ENCODE data around the gene DCPS.
A peak's percentile ranks its signal among the peaks of the same experiment; 100 is the strongest.

Gene DCPS

GRCh38 chr11:126387857-126388256, 84.0 kb downstream of the DCPS start:
- DNase-seq (ENCODE audit: low read depth): no peak
- H3K4me3 ChIP-seq (ENCODE audit: low read depth, low read length): no peak overlapping the region
- TF ChIP-seq POLR2A (IDR thresholded peaks at IDR 0.05; ENCODE audit: extremely low read depth, insufficient read length) (no peak), CTCF (IDR thresholded peaks at IDR 0.05; ENCODE audit: low read depth, low read length) (no peak), MAX (IDR thresholded peaks at IDR 0.05; ENCODE audit: low read depth, low read length) (no peak), MYC (IDR thresholded peaks at IDR 0.05; ENCODE audit: low read depth, low read length) (no peak)

GRCh38 chr11:126390272-126390867, 86.5 kb downstream of the DCPS start:
- DNase-seq (ENCODE audit: low read depth): no peak
- TF ChIP-seq CTCF (IDR thresholded peaks at IDR 0.05; ENCODE audit: low read depth, low read length): no peak
- TF ChIP-seq MYC (IDR thresholded peaks at IDR 0.05; ENCODE audit: low read depth, low read length): no peak
- TF ChIP-seq POLR2A (IDR thresholded peaks at IDR 0.05; ENCODE audit: extremely low read depth, insufficient read length): no peak
- no peak for TF ChIP-seq MAX (IDR thresholded peaks at IDR 0.05; ENCODE audit: low read depth, low read length)
- peak overlapping the region; percentile 45 for H3K4me3 ChIP-seq (ENCODE audit: low read depth, low read length)

GRCh38 chr11:126391286-126391954, 87.6 kb downstream of the DCPS start:
- H3K4me3 ChIP-seq (ENCODE audit: low read depth, low read length): peak overlapping the region; percentile 45
- no peak for TF ChIP-seq POLR2A (IDR thresholded peaks at IDR 0.05; ENCODE audit: extremely low read depth, insufficient read length)
- 0 out of 2 replicates have a peak, but pooled peaks have one; percentile 29 for TF ChIP-seq MYC (IDR thresholded peaks at IDR 0.05; ENCODE audit: low read depth, low read length)
- no peak for TF ChIP-seq CTCF (IDR thresholded peaks at IDR 0.05; ENCODE audit: low read depth, low read length)
- no peak for TF ChIP-seq MAX (IDR thresholded peaks at IDR 0.05; ENCODE audit: low read depth, low read length)
- peak; percentile 76 for DNase-seq (ENCODE audit: low read depth)

GRCh38 chr11:126391970-126392632, 88.2 kb downstream of the DCPS start:
- peak overlapping the region; percentile 45 for H3K4me3 ChIP-seq (ENCODE audit: low read depth, low read length)
- TF ChIP-seq MAX (IDR thresholded peaks at IDR 0.05; ENCODE audit: low read depth, low read length) (peak; percentile 80), POLR2A (IDR thresholded peaks at IDR 0.05; ENCODE audit: extremely low read depth, insufficient read length) (no peak), CTCF (IDR thresholded peaks at IDR 0.05; ENCODE audit: low read depth, low read length) (peak; percentile 52), MYC (IDR thresholded peaks at IDR 0.05; ENCODE audit: low read depth, low read length) (no peak)
- peak; percentile 93 for DNase-seq (ENCODE audit: low read depth)

GRCh38 chr11:126392633-126393013, 88.8 kb downstream of the DCPS start:
- peak overlapping the region; percentile 63 for H3K4me3 ChIP-seq (ENCODE audit: low read depth, low read length)
- DNase-seq (ENCODE audit: low read depth): peak; percentile 99
- TF ChIP-seq MYC (IDR thresholded peaks at IDR 0.05; ENCODE audit: low read depth, low read length) (peak; percentile 96), MAX (IDR thresholded peaks at IDR 0.05; ENCODE audit: low read depth, low read length) (peak; percentile 83), POLR2A (IDR thresholded peaks at IDR 0.05; ENCODE audit: extremely low read depth, insufficient read length) (no peak)

- no peak for TF ChIP-seq POLR2A (IDR thresholded peaks at IDR 0.05; ENCODE audit: extremely low read depth, insufficient read length)
- peak overlapping the region; percentile 63 for H3K4me3 ChIP-seq (ENCODE audit: low read depth, low read length)
Measured at GRCh38 chr11:126393143-126393542, 89.3 kb downstream of the DCPS start.

More at GRCh38 chr11:126393143-126393542, 89.3 kb downstream of the DCPS start:
- DNase-seq (ENCODE audit: low read depth): peak; percentile 41
